GM12864 (cell line): ENCODE measurements around the gene GNPDA1.
"Not testable (repeated sequence)": the region's sequence is repeated elsewhere in the genome, so short reads cannot be mapped to it uniquely, and the experiment has no call there.

Experiments used
- DNase-seq: peaks from one replicate; pipeline ENCODE4 v3.0.0-alpha.2; 2011; ENCODE audit warnings: low read depth
- H3K4me3 ChIP-seq: 2 replicates; pipeline ENCODE4 v1.5.1; 2011; ENCODE audit warnings: mild to moderate bottlenecking, low read depth, low read length, control low read depth
- CTCF ChIP-seq: IDR thresholded peaks from 2 replicates; pipeline ENCODE4 v1.5.1; 2011; ENCODE audit warnings: low read depth, mild to moderate bottlenecking, moderate library complexity, low read length, control low read depth, inconsistent platforms; ENCODE audit errors: missing control alignments

Gene GNPDA1

GRCh38 chr5:142048272-142048671 lies 35.4 kb upstream of the GNPDA1 start:
- TF ChIP-seq CTCF = no peak
- no peak overlapping the region for H3K4me3 ChIP-seq
- DNase-seq = no peak

- H3K4me3 ChIP-seq = no peak overlapping the region
- no peak for TF ChIP-seq CTCF
- no peak for DNase-seq
These were observed 33.4 kb upstream of the GNPDA1 start for GRCh38 chr5:142046191-142046590.

- not testable (repeated sequence) for DNase-seq, H3K4me3 ChIP-seq
These were observed 28.1 kb upstream of the GNPDA1 start for GRCh38 chr5:142040881-142041280.

- TF ChIP-seq CTCF = no peak
- no peak for DNase-seq
- no peak overlapping the region for H3K4me3 ChIP-seq
These were observed 27.5 kb upstream of the GNPDA1 start for GRCh38 chr5:142040285-142040684.

GRCh38 chr5:142038735-142039134 lies 25.9 kb upstream of the GNPDA1 start:
- no peak for DNase-seq
- TF ChIP-seq CTCF = no peak
- no peak overlapping the region for H3K4me3 ChIP-seq

- DNase-seq, H3K4me3 ChIP-seq: not testable (repeated sequence)
These were observed 24.8 kb upstream of the GNPDA1 start for GRCh38 chr5:142037599-142037998.

GRCh38 chr5:142036918-142037317 lies 24.1 kb upstream of the GNPDA1 start:
- no peak for DNase-seq
- TF ChIP-seq CTCF = no peak
- H3K4me3 ChIP-seq = no peak overlapping the region

- TF ChIP-seq CTCF = no peak
- no peak for DNase-seq
- H3K4me3 ChIP-seq = no peak overlapping the region
These were observed 22.2 kb upstream of the GNPDA1 start for GRCh38 chr5:142034994-142035393.

GRCh38 chr5:142033632-142034567 lies 21.1 kb upstream of the GNPDA1 start:
- DNase-seq, H3K4me3 ChIP-seq: not testable (repeated sequence)
